A549 (cell line): ENCODE results near the gene SNX11. TPM values are rescaled to one million over a fixed set of nuclear protein-coding genes. Genes with fewer than 3 reads are reported as not detected.

ENCODE experiments used
- ATAC-seq, 2 experiments: fragments of 200-7000 bp in 1 of 2; fragments of >200 bp in 1 of 2; cut with Nextera tagmentation in 1 of 2; cut with Tn5 transposase in 1 of 2; 3 replicates each; pipeline versions ENCODE4 v1.8.0 to v1.9.1; 2018 to 2020; ENCODE audit warnings: mild to moderate bottlenecking in 1 of 2, moderate library complexity in 1 of 2
- CTCF ChIA-PET: fragments of 300-600 bp; sonication (Branson Sonifier 250); formaldehyde crosslinking; extraction: SDS; loops from one replicate; lab custom pipeline; 2021; ENCODE audit warnings: antibody characterized with exemption, inconsistent platforms; lab: Yijun Ruan, JAX
- POLR2A ChIA-PET: fragments of 350-600 bp; formaldehyde crosslinking; extraction: SDS; loops from one replicate; lab custom pipeline; 2021; ENCODE audit warnings: antibody characterized with exemption, inconsistent platforms; lab: Yijun Ruan, JAX
- DNase-seq, 2 experiments: peaks; one replicate each; pipeline versions ENCODE4 v3.0.0 to v3.0.0-alpha.2; 2011 to 2016; ENCODE audit warnings: low read depth in 1 of 2, low spot score in 1 of 2
- FAIRE-seq: peaks from 2 replicates; lab custom pipeline; 2011; peaks lifted over from hg19 to GRCh38; lab: Jason Lieb, UNC
- H3K27ac ChIP-seq, 2 experiments: fragments of >200 bp; sonication (Bioruptor Twin); formaldehyde crosslinking; 3 replicates each; pipeline ENCODE4 v1.5.1; 2016 to 2017
- H3K4me1 ChIP-seq: fragments of >200 bp; sonication (Bioruptor Twin); formaldehyde crosslinking; 3 replicates; pipeline ENCODE4 v1.6.1; 2016
- H3K4me2 ChIP-seq: fragments of >200 bp; sonication (Bioruptor Twin); formaldehyde crosslinking; 3 replicates; pipeline ENCODE4 v1.6.1; 2016
- H3K4me3 ChIP-seq: fragments of >200 bp; sonication (Bioruptor Twin); formaldehyde crosslinking; 3 replicates; pipeline ENCODE4 v1.5.1; 2016
- H3K9me3 ChIP-seq: fragments of >200 bp; sonication (Bioruptor Twin); formaldehyde crosslinking; 3 replicates; pipeline ENCODE4 v1.6.1; 2016
- CBX2 ChIP-seq: fragments of 200-600 bp; sonication (generic); IDR thresholded peaks from 2 replicates; pipeline ENCODE4 v1.6.1; 2016; ENCODE audit warnings: low read depth, mild to moderate bottlenecking, borderline replicate concordance
- CHD2 ChIP-seq: fragments of 150-350 bp; IDR thresholded peaks from 2 replicates; pipeline ENCODE4 v1.6.1; 2014; ENCODE audit warnings: low read length; ENCODE audit not compliant: partially characterized antibody
- EHF ChIP-seq: fragments of 250-450 bp; sonication (Bioruptor Pico); IDR thresholded peaks from 2 replicates; pipeline ENCODE4 v1.5.0; 2020; ENCODE audit warnings: mild to moderate bottlenecking
- EHMT2 ChIP-seq: fragments of 200-600 bp; sonication (generic); IDR thresholded peaks from 2 replicates; pipeline ENCODE4 v1.6.1; 2016; ENCODE audit warnings: antibody characterized with exemption, low read depth, mild to moderate bottlenecking, moderate library complexity
- FOXS1 ChIP-seq: fragments of 250-450 bp; sonication (Bioruptor Pico); IDR thresholded peaks from 2 replicates; pipeline ENCODE4 v1.5.0; 2020; ENCODE audit warnings: mild to moderate bottlenecking, moderate library complexity
- GATA3 ChIP-seq: IDR thresholded peaks from 2 replicates; pipeline ENCODE4 v1.6.1; 2012; ENCODE audit warnings: borderline replicate concordance
- HEYL ChIP-seq: fragments of 250-450 bp; sonication (Bioruptor Pico); IDR thresholded peaks from 2 replicates; pipeline ENCODE4 v1.8.0; 2021; ENCODE audit warnings: mild to moderate bottlenecking, moderate library complexity
- HOXB5 ChIP-seq: fragments of 250-450 bp; sonication (Bioruptor Pico); IDR thresholded peaks from 2 replicates; pipeline ENCODE4 v1.5.0; 2020; ENCODE audit warnings: mild to moderate bottlenecking, moderate library complexity
- JUN ChIP-seq, 2 experiments: fragments of >200 bp; sonication (Bioruptor Twin); formaldehyde crosslinking; IDR thresholded peaks; 2 replicates in 1 of 2; 3 replicates in 1 of 2; pipeline ENCODE4 v1.6.1; 2016 to 2017
- JUNB ChIP-seq: fragments of >200 bp; sonication (Bioruptor Twin); formaldehyde crosslinking; IDR thresholded peaks from 2 replicates; pipeline ENCODE4 v1.6.1; 2016
- MAZ ChIP-seq: fragments of 150-350 bp; IDR thresholded peaks from 2 replicates; pipeline ENCODE4 v1.6.1; 2014; ENCODE audit warnings: antibody characterized with exemption, low read depth, low read length, borderline replicate concordance
- NFE2L2 ChIP-seq: fragments of 150-350 bp; conservative IDR thresholded peaks from 2 replicates; pipeline ENCODE4 v1.6.1; 2014; ENCODE audit warnings: low read length
- NPAS2 ChIP-seq: fragments of 250-450 bp; sonication (Bioruptor Pico); IDR thresholded peaks from 2 replicates; pipeline ENCODE4 v1.8.0; 2022; ENCODE audit warnings: mild to moderate bottlenecking, moderate library complexity, borderline replicate concordance
- NR3C1 ChIP-seq: fragments of >200 bp; sonication (Bioruptor Twin); formaldehyde crosslinking; IDR thresholded peaks from 3 replicates; pipeline ENCODE4 v1.6.1; 2017
- PHF8 ChIP-seq: fragments of 200-600 bp; sonication (generic); IDR thresholded peaks from 2 replicates; pipeline ENCODE4 v1.6.1; 2016; ENCODE audit warnings: low read depth, mild to moderate bottlenecking, antibody characterized with exemption, moderate library complexity, borderline replicate concordance
- POLR2A ChIP-seq: IDR thresholded peaks from 2 replicates; pipeline ENCODE4 v1.6.1; 2012; ENCODE audit warnings: mild to moderate bottlenecking, low read length
- RFX5 ChIP-seq: fragments of 450-650 bp; IDR thresholded peaks from 2 replicates; pipeline ENCODE4 v1.7.1; 2014; ENCODE audit warnings: antibody characterized with exemption, mild to moderate bottlenecking, moderate library complexity
- RNF2 ChIP-seq: fragments of 200-600 bp; sonication (generic); IDR thresholded peaks from 2 replicates; pipeline ENCODE4 v1.6.1; 2016; ENCODE audit warnings: low read depth, mild to moderate bottlenecking, antibody characterized with exemption, moderate library complexity, borderline replicate concordance
- SMC3 ChIP-seq: fragments of >200 bp; sonication (Bioruptor Twin); formaldehyde crosslinking; IDR thresholded peaks from 3 replicates; pipeline ENCODE4 v1.6.1; 2018; ENCODE audit warnings: inconsistent platforms
- ZFP36 ChIP-seq: fragments of 450-650 bp; IDR thresholded peaks from 2 replicates; pipeline ENCODE4 v1.6.1; 2014; ENCODE audit warnings: borderline replicate concordance; ENCODE audit not compliant: partially characterized antibody
- WGBS: methylation state at CpG from one replicate; pipeline ENCODE4 v1.1.6; 2017; ENCODE audit errors: missing lambda C conversion rate; 5-methylcytosine and 5-hydroxymethylcytosine counted together
- polyA minus RNA-seq: library from RNA; depleted of rRNA, polyadenylated mRNA; stranded (reverse); fragments of >200 nt; gene quantifications from 2 replicates; pipeline ENCODE4 v1.2.3, GENCODE V29; 2011; rRNA and poly(A)+ RNA removed
- polyA plus RNA-seq, 4 experiments: library from polyadenylated mRNA; depleted of rRNA in 3 of 4; stranded (reverse); fragments of >200 nt; fragmentation: RNase III in 1 of 4; extraction: RNeasy Plus Mini Kit Qiagen cat#74134 plus additional on column Dnase treatment in 1 of 4; gene quantifications; 2 replicates in 3 of 4; 3 replicates in 1 of 4; pipeline ENCODE4 v1.2.3, GENCODE V29; 2011 to 2017
- TF ChIP-seq, protein P1 (sequence below): IDR thresholded peaks from 2 replicates; pipeline ENCODE4 v1.6.1; 2012; ENCODE audit warnings: low read depth, borderline replicate concordance
- TF ChIP-seq, protein P2 (sequence below): IDR thresholded peaks from 2 replicates; pipeline ENCODE4 v1.6.1; 2012
- TF ChIP-seq, protein P3 (sequence below): fragments of 150-350 bp; IDR thresholded peaks from 2 replicates; pipeline ENCODE4 v1.6.1; 2014; ENCODE audit warnings: low read depth, mild to moderate bottlenecking, low read length
- TF ChIP-seq, protein P4 (sequence below): IDR thresholded peaks from 2 replicates; pipeline ENCODE4 v1.6.1; 2012
- TF ChIP-seq, protein P5 (sequence below): fragments of >200 bp; sonication (Bioruptor Twin); formaldehyde crosslinking; IDR thresholded peaks from 3 replicates; pipeline ENCODE4 v1.5.1; 2016
- TF ChIP-seq, protein P6 (sequence below): fragments of >200 bp; sonication (Bioruptor Twin); formaldehyde crosslinking; IDR thresholded peaks from 3 replicates; pipeline ENCODE4 v1.6.1; 2016

The SNX11 gene, protein sequence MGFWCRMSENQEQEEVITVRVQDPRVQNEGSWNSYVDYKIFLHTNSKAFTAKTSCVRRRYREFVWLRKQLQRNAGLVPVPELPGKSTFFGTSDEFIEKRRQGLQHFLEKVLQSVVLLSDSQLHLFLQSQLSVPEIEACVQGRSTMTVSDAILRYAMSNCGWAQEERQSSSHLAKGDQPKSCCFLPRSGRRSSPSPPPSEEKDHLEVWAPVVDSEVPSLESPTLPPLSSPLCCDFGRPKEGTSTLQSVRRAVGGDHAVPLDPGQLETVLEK
- 28.4 and 30.9 TPM in 2 replicates for polyA plus RNA-seq (2011; rRNA removed)
- 13.8 and 17.9 TPM in 2 replicates for polyA plus RNA-seq (2012; cell fraction: cytosol; rRNA removed)
- polyA plus RNA-seq (2012; cell fraction: nucleus; rRNA removed), result 9.8 and 18.7 TPM in 2 replicates
- 22.2 to 23.5 TPM (median 22.3 TPM) in 3 replicates for polyA plus RNA-seq (2017; fragmentation: RNase III; extraction: RNeasy Plus Mini Kit Qiagen cat#74134 plus additional on column Dnase treatment)
- polyA minus RNA-seq, result 22.6 and 29.9 TPM in 2 replicates

DNA sequence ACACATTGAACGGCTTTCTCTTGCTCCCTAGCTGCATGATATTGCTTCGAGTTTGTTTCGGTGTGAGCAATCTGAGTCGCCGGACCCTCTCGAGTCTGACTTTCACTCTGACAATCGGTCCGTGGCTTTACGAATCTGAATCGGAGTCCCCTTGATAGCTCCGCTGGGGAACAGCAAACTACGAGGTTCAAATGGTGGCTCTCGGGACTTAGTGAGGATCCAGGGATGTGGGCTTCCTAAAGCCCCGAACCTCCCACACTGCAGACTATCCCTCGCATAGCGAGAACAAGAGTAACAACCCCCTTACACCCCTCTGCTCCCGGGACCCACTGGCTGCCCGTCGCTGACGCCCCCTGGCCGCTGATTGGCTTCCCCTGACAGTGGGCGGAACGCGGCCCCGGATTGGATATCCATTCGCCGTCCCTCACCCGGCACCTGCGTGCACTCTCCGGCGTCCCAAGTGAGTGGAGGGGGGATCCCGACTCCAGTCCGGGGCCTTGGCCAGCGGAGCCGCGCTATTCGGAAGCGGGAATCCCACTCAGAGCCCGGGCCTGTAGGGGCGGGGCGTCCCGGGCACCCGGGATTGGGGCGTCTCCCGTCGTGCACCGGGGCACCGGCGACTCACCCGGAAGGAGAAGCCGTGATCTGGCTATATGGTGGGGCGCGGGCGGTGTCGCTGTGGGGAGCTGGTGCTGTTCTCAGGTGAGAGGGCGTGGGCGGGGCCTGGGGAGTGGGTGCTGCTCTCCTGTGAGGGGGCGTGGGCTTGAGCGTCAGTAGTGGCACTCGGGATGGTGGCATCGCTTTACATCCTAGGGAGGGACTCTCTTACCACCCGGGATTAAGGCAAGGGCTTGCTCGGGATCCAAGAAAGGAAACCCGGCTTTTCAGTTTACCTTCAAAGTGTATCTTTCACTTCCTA is at the start of gene SNX11:
Gene SNX11 (plus strand): TSS at position 630 of the 919 bp plus-strand sequence. CDS start 4,278 bp downstream, outside the sequence.
- ATAC-seq (peak; percentile 97 to 99), DNase-seq (peak; percentile 90 to 93), FAIRE-seq (no peak)
- CTCF ChIA-PET, result interaction anchor here (0.5 to 7.1 kb wide), 17 partner anchors 11 to 1326 kb away, joined by 3 to 54 read pairs (median 3); no protein-coding TSS in a partner anchor
- POLR2A ChIA-PET, result interaction anchor here (0.5 to 2.9 kb wide), 8 partner anchors 9 to 497 kb away, joined by 3 to 18 read pairs (median 4); partner anchors contain the start of genes HOXB6 and NFE2L1
- peak within 1 kb of the TSS; percentile 91 to 92 for H3K27ac ChIP-seq
- under 1% methylated on average over 51 of the region's 64 CpGs for WGBS
- H3K4me2 ChIP-seq, result peak within 1 kb of the TSS; percentile 76
- H3K9me3 ChIP-seq, result no peaks in the 10 kb centered on the region
- peaks cover 9% of the 10 kb centered on the region for H3K4me1 ChIP-seq
- H3K4me3 ChIP-seq, result peak within 1 kb of the TSS; percentile 76
- TF ChIP-seq, protein P1, sequence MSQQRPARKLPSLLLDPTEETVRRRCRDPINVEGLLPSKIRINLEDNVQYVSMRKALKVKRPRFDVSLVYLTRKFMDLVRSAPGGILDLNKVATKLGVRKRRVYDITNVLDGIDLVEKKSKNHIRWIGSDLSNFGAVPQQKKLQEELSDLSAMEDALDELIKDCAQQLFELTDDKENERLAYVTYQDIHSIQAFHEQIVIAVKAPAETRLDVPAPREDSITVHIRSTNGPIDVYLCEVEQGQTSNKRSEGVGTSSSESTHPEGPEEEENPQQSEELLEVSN, result peak; percentile 53; the same call in 1 of the 2 replicates
- TF ChIP-seq GATA3 (no peak; the same call in 1 of the 2 replicates), HEYL (CRISPR knock-in tag) (no peak), PHF8 (peak; percentile 71; the same call in 1 of the 2 replicates), RNF2 (no peak), JUNB (no peak), POLR2A (peak; percentile 78), EHMT2 (no peak), ZFP36 (no peak), SMC3 (no peak), NR3C1 (no peak), FOXS1 (no peak), CHD2 (peak; percentile 6), NPAS2 (CRISPR knock-in tag) (no peak), EHF (no peak), NFE2L2 (no peak), HOXB5 (CRISPR knock-in tag) (no peak), MAZ (peak; percentile 41; the same call in 1 of the 2 replicates), CBX2 (no peak), RFX5 (peak; percentile 52; the same call in 1 of the 2 replicates), JUN (IDR thresholded peaks at IDR 0.05) (peak; percentile 34 to 73; a peak in 1 of 5 replicates)
- TF ChIP-seq, protein P2, sequence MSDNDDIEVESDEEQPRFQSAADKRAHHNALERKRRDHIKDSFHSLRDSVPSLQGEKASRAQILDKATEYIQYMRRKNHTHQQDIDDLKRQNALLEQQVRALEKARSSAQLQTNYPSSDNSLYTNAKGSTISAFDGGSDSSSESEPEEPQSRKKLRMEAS, result 0 out of 2 replicates have a peak, but pooled peaks have one; percentile 47
- TF ChIP-seq, protein P3, sequence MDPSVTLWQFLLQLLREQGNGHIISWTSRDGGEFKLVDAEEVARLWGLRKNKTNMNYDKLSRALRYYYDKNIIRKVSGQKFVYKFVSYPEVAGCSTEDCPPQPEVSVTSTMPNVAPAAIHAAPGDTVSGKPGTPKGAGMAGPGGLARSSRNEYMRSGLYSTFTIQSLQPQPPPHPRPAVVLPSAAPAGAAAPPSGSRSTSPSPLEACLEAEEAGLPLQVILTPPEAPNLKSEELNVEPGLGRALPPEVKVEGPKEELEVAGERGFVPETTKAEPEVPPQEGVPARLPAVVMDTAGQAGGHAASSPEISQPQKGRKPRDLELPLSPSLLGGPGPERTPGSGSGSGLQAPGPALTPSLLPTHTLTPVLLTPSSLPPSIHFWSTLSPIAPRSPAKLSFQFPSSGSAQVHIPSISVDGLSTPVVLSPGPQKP, result no peak
- TF ChIP-seq, protein P4, sequence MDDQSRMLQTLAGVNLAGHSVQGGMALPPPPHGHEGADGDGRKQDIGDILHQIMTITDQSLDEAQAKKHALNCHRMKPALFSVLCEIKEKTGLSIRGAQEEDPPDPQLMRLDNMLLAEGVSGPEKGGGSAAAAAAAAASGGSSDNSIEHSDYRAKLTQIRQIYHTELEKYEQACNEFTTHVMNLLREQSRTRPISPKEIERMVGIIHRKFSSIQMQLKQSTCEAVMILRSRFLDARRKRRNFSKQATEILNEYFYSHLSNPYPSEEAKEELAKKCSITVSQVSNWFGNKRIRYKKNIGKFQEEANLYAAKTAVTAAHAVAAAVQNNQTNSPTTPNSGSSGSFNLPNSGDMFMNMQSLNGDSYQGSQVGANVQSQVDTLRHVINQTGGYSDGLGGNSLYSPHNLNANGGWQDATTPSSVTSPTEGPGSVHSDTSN, result peak; percentile 23; the same call in 1 of the 2 replicates
- TF ChIP-seq, protein P5, sequence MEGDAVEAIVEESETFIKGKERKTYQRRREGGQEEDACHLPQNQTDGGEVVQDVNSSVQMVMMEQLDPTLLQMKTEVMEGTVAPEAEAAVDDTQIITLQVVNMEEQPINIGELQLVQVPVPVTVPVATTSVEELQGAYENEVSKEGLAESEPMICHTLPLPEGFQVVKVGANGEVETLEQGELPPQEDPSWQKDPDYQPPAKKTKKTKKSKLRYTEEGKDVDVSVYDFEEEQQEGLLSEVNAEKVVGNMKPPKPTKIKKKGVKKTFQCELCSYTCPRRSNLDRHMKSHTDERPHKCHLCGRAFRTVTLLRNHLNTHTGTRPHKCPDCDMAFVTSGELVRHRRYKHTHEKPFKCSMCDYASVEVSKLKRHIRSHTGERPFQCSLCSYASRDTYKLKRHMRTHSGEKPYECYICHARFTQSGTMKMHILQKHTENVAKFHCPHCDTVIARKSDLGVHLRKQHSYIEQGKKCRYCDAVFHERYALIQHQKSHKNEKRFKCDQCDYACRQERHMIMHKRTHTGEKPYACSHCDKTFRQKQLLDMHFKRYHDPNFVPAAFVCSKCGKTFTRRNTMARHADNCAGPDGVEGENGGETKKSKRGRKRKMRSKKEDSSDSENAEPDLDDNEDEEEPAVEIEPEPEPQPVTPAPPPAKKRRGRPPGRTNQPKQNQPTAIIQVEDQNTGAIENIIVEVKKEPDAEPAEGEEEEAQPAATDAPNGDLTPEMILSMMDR, result no peak
- TF ChIP-seq, protein P6, sequence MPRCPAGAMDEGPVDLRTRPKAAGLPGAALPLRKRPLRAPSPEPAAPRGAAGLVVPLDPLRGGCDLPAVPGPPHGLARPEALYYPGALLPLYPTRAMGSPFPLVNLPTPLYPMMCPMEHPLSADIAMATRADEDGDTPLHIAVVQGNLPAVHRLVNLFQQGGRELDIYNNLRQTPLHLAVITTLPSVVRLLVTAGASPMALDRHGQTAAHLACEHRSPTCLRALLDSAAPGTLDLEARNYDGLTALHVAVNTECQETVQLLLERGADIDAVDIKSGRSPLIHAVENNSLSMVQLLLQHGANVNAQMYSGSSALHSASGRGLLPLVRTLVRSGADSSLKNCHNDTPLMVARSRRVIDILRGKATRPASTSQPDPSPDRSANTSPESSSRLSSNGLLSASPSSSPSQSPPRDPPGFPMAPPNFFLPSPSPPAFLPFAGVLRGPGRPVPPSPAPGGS, result peak; percentile 62; the same call in 2 of the 3 replicates
